ENCODE data around the gene LITAFD.

Gene LITAFD

GRCh38 chr16:8894736-8895334 is 12.7 kb downstream of the LITAFD start:
- no peak for DNase-seq (ENCODE audit: low spot score)
- no peak for TF ChIP-seq CTCF (IDR thresholded peaks at IDR 0.05; ENCODE audit: extremely low read depth, missing control alignments)

- TF ChIP-seq CTCF (IDR thresholded peaks at IDR 0.05; ENCODE audit: extremely low read depth, missing control alignments): no peak
- no peak for DNase-seq (ENCODE audit: low spot score)
Measured at GRCh38 chr16:8898660-8899318, 16.6 kb downstream of the LITAFD start.

GRCh38 chr16:8899709-8900317 is 17.7 kb downstream of the LITAFD start:
- no peak for DNase-seq (ENCODE audit: low spot score)
- no peak for TF ChIP-seq CTCF (IDR thresholded peaks at IDR 0.05; ENCODE audit: extremely low read depth, missing control alignments)

DNA sequence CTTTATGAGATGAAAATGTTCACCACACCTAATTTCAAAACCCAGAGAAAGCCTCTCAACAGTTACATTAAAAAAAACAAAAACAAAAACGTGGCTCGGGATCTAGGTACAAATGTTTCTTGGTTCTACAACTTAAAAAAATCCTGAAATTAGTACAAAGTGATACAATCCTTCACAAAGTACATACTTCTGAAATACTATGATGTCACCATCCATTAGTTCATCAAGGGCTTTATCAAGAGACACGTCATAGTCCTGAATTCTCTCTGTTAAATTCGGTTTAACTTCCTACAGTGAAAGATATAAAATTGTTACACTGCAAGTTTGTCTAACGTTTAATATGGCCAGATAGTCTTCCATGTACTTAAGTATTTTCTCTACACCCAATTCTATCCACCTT is 18.2 kb downstream of the LITAFD start:
- DNase-seq (ENCODE audit: low spot score): no peak
- TF ChIP-seq CTCF (IDR thresholded peaks at IDR 0.05; ENCODE audit: extremely low read depth, missing control alignments): no peak

DNA sequence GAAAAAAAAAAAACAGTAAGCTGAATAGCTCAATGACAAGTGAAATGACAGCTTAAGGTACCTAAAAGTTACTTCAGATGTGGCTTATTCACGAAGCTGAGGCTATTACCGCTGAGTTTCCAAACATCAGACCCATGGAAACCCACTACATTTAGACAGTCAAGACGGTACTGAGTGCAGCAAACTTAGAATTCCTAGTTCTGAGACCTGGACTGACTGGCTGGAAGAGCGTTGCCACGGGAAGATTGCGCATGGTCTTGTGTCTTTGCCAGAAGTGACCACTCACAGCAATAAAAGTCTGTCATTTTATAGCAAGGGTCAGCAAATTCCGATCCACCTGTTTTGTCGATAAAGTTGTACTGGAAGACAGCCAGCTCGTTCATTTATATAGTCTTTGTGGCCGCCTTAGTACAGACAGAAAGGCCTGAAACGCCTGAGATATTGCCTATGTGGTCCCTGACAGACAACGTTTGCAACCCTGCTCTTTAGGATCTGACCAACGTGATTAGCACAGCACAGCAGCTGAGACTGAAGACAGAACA is 19.2 kb downstream of the LITAFD start:
- TF ChIP-seq CTCF (IDR thresholded peaks at IDR 0.05; ENCODE audit: extremely low read depth, missing control alignments): no peak
- no peak for DNase-seq (ENCODE audit: low spot score)

DNA sequence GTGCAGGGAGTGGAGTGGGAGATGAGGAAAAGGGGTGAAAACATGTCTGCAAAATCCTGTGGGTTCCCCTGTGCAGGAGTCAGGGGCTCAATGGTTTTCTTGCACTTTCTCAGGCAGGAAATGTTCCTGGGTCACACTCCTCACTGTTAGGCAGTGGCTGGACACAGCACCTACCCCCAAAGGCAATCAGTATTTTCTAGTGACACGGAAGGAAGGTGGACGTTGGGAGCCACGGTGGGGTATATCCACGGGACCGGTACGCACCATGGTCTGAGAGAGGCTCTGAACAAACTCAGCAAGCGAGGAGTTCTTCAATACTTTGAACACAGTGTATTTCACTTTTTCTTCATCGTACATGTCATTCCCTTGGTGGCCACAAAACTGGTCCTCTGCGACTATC is 20.9 kb downstream of the LITAFD start:
- DNase-seq (ENCODE audit: low spot score): no peak
- TF ChIP-seq CTCF (IDR thresholded peaks at IDR 0.05; ENCODE audit: extremely low read depth, missing control alignments): no peak

GRCh38 chr16:8904018-8904430 is 21.9 kb downstream of the LITAFD start:
- TF ChIP-seq CTCF (IDR thresholded peaks at IDR 0.05; ENCODE audit: extremely low read depth, missing control alignments): no peak
- DNase-seq (ENCODE audit: low spot score): no peak

Measured in GM20000 (cell line).